GM12878 (cell line): ENCODE data around the gene FLT3LG. TPM values are rescaled to one million over a fixed set of nuclear protein-coding genes. Genes with fewer than 3 reads are reported as not detected.

Experiments
- BRCA1 ChIP-seq: IDR thresholded peaks from 2 replicates; pipeline ENCODE4 v1.6.1; 2011; ENCODE audit warnings: low read depth, low read length, improper control_type of control experiment
- IRF4 ChIP-seq: IDR thresholded peaks from 2 replicates; pipeline ENCODE4 v1.6.1; 2011; ENCODE audit warnings: low read depth, low read length
- JUNB ChIP-seq: IDR thresholded peaks from 2 replicates; pipeline ENCODE4 v1.6.1; 2016; ENCODE audit warnings: antibody characterized with exemption, mild to moderate bottlenecking
- JUND ChIP-seq: IDR thresholded peaks from 2 replicates; pipeline ENCODE4 v1.6.1; 2012; ENCODE audit warnings: low read depth, mild to moderate bottlenecking, low read length, improper control_type of control experiment, moderate library complexity
- NFXL1 ChIP-seq: fragments of 450-650 bp; IDR thresholded peaks from 2 replicates; pipeline ENCODE4 v1.6.1; 2017; ENCODE audit warnings: antibody characterized with exemption, mild to moderate bottlenecking, borderline replicate concordance
- NFYB ChIP-seq: IDR thresholded peaks from 2 replicates; pipeline ENCODE4 v1.6.1; 2011; ENCODE audit warnings: low read depth, mild to moderate bottlenecking, low read length, improper control_type of control experiment, moderate library complexity; ENCODE audit not compliant: insufficient read depth
- NR2C2 ChIP-seq: IDR thresholded peaks from 2 replicates; pipeline ENCODE4 v1.6.1; 2011; ENCODE audit warnings: borderline replicate concordance, low read depth; ENCODE audit not compliant: control insufficient read depth, insufficient read length
- POU2F2 ChIP-seq: IDR thresholded peaks from 3 replicates; pipeline ENCODE4 v1.6.1; 2011; ENCODE audit warnings: low read depth, mild to moderate bottlenecking, low read length, borderline replicate concordance
- RELA ChIP-seq: fragments of 450-650 bp; IDR thresholded peaks from 2 replicates; pipeline ENCODE4 v1.8.0; 2014; ENCODE audit warnings: borderline replicate concordance; ENCODE audit not compliant: partially characterized antibody
- RUNX3 ChIP-seq: IDR thresholded peaks from 2 replicates; pipeline ENCODE4 v1.6.1; 2012; ENCODE audit warnings: low read length, inconsistent platforms
- STAT1 ChIP-seq: fragments of 450-650 bp; conservative IDR thresholded peaks from 2 replicates; pipeline ENCODE4 v1.6.1; 2014; ENCODE audit warnings: antibody characterized with exemption, mild to moderate bottlenecking
- TAF1 ChIP-seq: IDR thresholded peaks from 2 replicates; pipeline ENCODE4 v1.6.1; 2011; ENCODE audit warnings: mild to moderate bottlenecking, low read depth, low read length, borderline replicate concordance
- WRNIP1 ChIP-seq: IDR thresholded peaks from 2 replicates; pipeline ENCODE4 v1.6.1; 2011; ENCODE audit warnings: low read depth, low read length, improper control_type of control experiment, borderline replicate concordance
- YBX1 ChIP-seq: fragments of 450-650 bp; IDR thresholded peaks from 2 replicates; pipeline ENCODE4 v1.6.1; 2016; ENCODE audit warnings: antibody characterized with exemption
- ZBTB40 ChIP-seq: fragments of 450-650 bp; IDR thresholded peaks from 2 replicates; pipeline ENCODE4 v1.6.1; 2016; ENCODE audit warnings: mild to moderate bottlenecking, moderate library complexity, borderline replicate concordance
- ZNF384 ChIP-seq: IDR thresholded peaks from 2 replicates; pipeline ENCODE4 v1.6.1; 2012; ENCODE audit warnings: low read depth, mild to moderate bottlenecking, low read length, improper control_type of control experiment, borderline replicate concordance
- ZSCAN29 ChIP-seq: fragments of 450-650 bp; IDR thresholded peaks from 2 replicates; pipeline ENCODE4 v1.6.1; 2017; ENCODE audit warnings: mild to moderate bottlenecking, moderate library complexity
- polyA plus RNA-seq, 11 experiments: library from polyadenylated mRNA; depleted of rRNA in 4 of 11; unstranded in 6 of 11; stranded (reverse) in 5 of 11; fragments of >200 nt; fragmentation: Nextera tagmentation in 4 of 11; fragmentation: Illumina TruSeq in 1 of 11; extraction: Ambion mirVana in 4 of 11; extraction: Trizol in 1 of 11; gene quantifications; 1 replicate in 1 of 11; 2 replicates in 10 of 11; pipeline versions ENCODE4 v1.2.1 to v1.2.3, GENCODE V29; 2011 to 2016; ENCODE audit warnings: inconsistent platforms in 2 of 11, missing spikeins in 2 of 11, low read depth in 1 of 11
- total RNA-seq, 4 experiments: library from RNA; depleted of rRNA in 3 of 4; stranded (reverse); fragments of >200 nt in 3 of 4; fragmentation: Illumina TruSeq in 1 of 4; extraction: Trizol in 1 of 4; gene quantifications; 2 replicates each; pipeline versions ENCODE4 v1.2.1 to v1.2.3, GENCODE V29; 2013 to 2021
- TF ChIP-seq, protein P1 (sequence below): fragments of 450-650 bp; IDR thresholded peaks from 2 replicates; pipeline ENCODE4 v1.6.1; 2017; ENCODE audit warnings: mild to moderate bottlenecking
- TF ChIP-seq, protein P2 (sequence below): fragments of 450-650 bp; IDR thresholded peaks from 2 replicates; pipeline ENCODE4 v1.6.1; 2017; ENCODE audit warnings: mild to moderate bottlenecking, low read depth, inconsistent platforms; ENCODE audit not compliant: poor library complexity, severe bottlenecking
- TF ChIP-seq, protein P3 (sequence below): fragments of 450-650 bp; conservative IDR thresholded peaks from 2 replicates; pipeline ENCODE4 v1.6.1; 2017; ENCODE audit warnings: mild to moderate bottlenecking, moderate library complexity

FLT3LG gene
- total and polyA plus RNA-seq, 10 of the 15 experiments (the other 5 are each of a cell fraction or from before 2014, with no cell fraction given) = 0.68 to 13.1 (median 4.3) TPM

DNA sequence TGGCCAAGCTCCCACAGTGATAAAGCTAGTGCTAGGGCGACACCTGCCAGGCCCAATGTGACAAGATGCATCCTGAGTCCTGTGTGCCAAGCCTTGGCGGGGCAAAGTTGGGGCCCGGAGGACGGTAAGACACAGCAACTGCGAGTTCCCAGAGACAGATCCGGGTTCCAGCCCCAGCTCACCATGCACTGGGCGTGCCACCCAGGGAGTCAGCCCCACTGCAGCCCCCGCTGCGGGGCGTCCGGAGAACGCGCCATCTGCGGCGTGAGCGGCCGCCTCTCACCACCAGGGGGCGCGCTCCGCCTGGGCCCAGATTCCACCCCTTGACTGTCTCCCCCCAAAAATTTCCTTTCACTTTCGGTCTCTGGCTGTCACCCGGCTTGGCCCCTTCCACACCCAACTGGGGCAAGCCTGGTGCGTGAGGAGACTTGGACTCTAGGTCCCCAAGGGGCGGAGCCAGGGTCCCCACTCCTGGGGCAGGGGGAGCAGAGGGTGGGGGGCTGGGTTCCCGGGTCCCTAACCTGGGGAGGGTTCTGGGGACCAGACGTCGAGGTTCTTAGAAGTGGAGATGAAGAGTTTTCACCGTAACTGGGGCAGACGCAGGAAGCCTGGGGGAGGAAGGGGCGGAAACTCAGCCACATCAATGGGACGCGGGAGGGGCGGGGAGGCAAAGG, at the start of gene FLT3LG (continued):
- TF ChIP-seq WRNIP1 (no peak), JUNB (no peak), ZNF384 (no peak), NFYB (no peak), JUND (no peak), POU2F2 (peak; percentile 30; the same call in 1 of the 3 replicates), RUNX3 (peak; percentile 68), YBX1 (no peak), NR2C2 (no peak), STAT1 (0 out of 2 replicates have a peak, but pooled peaks have one; percentile 63), ZBTB40 (no peak), RELA (peak; percentile 52), TAF1 (0 out of 2 replicates have a peak, but pooled peaks have one; percentile 14), BRCA1 (no peak), NFXL1 (no peak), IRF4 (0 out of 2 replicates have a peak, but pooled peaks have one; percentile 49), ZSCAN29 (peak; percentile 65; the same call in 1 of the 2 replicates)
- TF ChIP-seq, protein P1, sequence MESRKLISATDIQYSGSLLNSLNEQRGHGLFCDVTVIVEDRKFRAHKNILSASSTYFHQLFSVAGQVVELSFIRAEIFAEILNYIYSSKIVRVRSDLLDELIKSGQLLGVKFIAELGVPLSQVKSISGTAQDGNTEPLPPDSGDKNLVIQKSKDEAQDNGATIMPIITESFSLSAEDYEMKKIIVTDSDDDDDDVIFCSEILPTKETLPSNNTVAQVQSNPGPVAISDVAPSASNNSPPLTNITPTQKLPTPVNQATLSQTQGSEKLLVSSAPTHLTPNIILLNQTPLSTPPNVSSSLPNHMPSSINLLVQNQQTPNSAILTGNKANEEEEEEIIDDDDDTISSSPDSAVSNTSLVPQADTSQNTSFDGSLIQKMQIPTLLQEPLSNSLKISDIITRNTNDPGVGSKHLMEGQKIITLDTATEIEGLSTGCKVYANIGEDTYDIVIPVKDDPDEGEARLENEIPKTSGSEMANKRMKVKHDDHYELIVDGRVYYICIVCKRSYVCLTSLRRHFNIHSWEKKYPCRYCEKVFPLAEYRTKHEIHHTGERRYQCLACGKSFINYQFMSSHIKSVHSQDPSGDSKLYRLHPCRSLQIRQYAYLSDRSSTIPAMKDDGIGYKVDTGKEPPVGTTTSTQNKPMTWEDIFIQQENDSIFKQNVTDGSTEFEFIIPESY = no peak
- TF ChIP-seq, protein P2, sequence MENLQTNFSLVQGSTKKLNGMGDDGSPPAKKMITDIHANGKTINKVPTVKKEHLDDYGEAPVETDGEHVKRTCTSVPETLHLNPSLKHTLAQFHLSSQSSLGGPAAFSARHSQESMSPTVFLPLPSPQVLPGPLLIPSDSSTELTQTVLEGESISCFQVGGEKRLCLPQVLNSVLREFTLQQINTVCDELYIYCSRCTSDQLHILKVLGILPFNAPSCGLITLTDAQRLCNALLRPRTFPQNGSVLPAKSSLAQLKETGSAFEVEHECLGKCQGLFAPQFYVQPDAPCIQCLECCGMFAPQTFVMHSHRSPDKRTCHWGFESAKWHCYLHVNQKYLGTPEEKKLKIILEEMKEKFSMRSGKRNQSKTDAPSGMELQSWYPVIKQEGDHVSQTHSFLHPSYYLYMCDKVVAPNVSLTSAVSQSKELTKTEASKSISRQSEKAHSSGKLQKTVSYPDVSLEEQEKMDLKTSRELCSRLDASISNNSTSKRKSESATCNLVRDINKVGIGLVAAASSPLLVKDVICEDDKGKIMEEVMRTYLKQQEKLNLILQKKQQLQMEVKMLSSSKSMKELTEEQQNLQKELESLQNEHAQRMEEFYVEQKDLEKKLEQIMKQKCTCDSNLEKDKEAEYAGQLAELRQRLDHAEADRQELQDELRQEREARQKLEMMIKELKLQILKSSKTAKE = no peak
- TF ChIP-seq, protein P3, sequence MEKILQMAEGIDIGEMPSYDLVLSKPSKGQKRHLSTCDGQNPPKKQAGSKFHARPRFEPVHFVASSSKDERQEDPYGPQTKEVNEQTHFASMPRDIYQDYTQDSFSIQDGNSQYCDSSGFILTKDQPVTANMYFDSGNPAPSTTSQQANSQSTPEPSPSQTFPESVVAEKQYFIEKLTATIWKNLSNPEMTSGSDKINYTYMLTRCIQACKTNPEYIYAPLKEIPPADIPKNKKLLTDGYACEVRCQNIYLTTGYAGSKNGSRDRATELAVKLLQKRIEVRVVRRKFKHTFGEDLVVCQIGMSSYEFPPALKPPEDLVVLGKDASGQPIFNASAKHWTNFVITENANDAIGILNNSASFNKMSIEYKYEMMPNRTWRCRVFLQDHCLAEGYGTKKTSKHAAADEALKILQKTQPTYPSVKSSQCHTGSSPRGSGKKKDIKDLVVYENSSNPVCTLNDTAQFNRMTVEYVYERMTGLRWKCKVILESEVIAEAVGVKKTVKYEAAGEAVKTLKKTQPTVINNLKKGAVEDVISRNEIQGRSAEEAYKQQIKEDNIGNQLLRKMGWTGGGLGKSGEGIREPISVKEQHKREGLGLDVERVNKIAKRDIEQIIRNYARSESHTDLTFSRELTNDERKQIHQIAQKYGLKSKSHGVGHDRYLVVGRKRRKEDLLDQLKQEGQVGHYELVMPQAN = peak; percentile 43; the same call in 1 of the 2 replicates
